C4-2B (cell line): ENCODE results near the gene GRM4.

Experiments used
- H3K27ac ChIP-seq: fragments of 450-650 bp; 2 replicates; pipeline ENCODE4 v1.5.1; 2017
- CTCF ChIP-seq: fragments of 450-650 bp; conservative IDR thresholded peaks from 2 replicates; pipeline ENCODE4 v1.5.1; 2017; ENCODE audit warnings: mild to moderate bottlenecking
- ZFX ChIP-seq: fragments of 450-650 bp; IDR thresholded peaks from 2 replicates; pipeline ENCODE4 v1.6.1; 2017

Gene GRM4

GRCh38 chr6:34179106-34179720 lies 33.3 kb upstream of the GRM4 start:
- H3K27ac ChIP-seq = peak overlapping the region; percentile 58
- TF ChIP-seq CTCF = no peak
- TF ChIP-seq ZFX = no peak

GRCh38 chr6:34178357-34179105 lies 32.6 kb upstream of the GRM4 start:
- peak overlapping the region; percentile 58; the same call in 1 of the 2 replicates for H3K27ac ChIP-seq
- TF ChIP-seq ZFX (no peak), CTCF (no peak)

GRCh38 chr6:34177181-34177591 lies 31.3 kb upstream of the GRM4 start:
- no peak overlapping the region for H3K27ac ChIP-seq
- TF ChIP-seq CTCF (no peak), ZFX (no peak)

- no peak for TF ChIP-seq ZFX
- H3K27ac ChIP-seq = no peak overlapping the region
Measured at GRCh38 chr6:34176261-34177031, 30.6 kb upstream of the GRM4 start.

- no peak for TF ChIP-seq CTCF
- no peak for TF ChIP-seq ZFX
- no peak overlapping the region for H3K27ac ChIP-seq
Measured at GRCh38 chr6:34174846-34175399, 29.0 kb upstream of the GRM4 start.

- no peak for TF ChIP-seq ZFX
- TF ChIP-seq CTCF = no peak
- H3K27ac ChIP-seq = no peak overlapping the region
Measured at GRCh38 chr6:34172961-34173775, 27.3 kb upstream of the GRM4 start.

GRCh38 chr6:34170346-34170745 lies 24.5 kb upstream of the GRM4 start:
- TF ChIP-seq ZFX (no peak), CTCF (no peak)
- no peak overlapping the region for H3K27ac ChIP-seq
